ENCODE measurements around the gene ZBTB16.

The ZBTB16 gene

DNA sequence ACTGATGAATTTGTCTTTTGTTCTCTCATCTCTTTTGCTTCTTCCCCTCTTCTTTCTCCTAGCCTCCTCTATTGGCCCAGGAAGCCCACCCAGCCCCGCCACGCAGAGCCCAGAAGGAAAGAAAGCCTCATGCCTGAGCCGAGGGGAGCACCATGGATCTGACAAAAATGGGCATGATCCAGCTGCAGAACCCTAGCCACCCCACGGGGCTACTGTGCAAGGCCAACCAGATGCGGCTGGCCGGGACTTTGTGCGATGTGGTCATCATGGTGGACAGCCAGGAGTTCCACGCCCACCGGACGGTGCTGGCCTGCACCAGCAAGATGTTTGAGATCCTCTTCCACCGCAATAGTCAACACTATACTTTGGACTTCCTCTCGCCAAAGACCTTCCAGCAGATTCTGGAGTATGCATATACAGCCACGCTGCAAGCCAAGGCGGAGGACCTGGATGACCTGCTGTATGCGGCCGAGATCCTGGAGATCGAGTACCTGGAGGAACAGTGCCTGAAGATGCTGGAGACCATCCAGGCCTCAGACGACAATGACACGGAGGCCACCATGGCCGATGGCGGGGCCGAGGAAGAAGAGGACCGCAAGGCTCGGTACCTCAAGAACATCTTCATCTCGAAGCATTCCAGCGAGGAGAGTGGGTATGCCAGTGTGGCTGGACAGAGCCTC lies 3.8 kb downstream of the ZBTB16 start:
- DNase-seq (ENCODE audit: low read depth in 2 of 3, low spot score in 2 of 3): no peak

- no peak for DNase-seq (ENCODE audit: low read depth in 2 of 3, low spot score in 2 of 3)
Measured at GRCh38 chr11:114063829-114064201, 4.3 kb downstream of the ZBTB16 start.

- DNase-seq (ENCODE audit: low read depth in 2 of 3, low spot score in 2 of 3): no peak
Measured at GRCh38 chr11:114064216-114064615, 4.7 kb downstream of the ZBTB16 start.

- no peak for DNase-seq (ENCODE audit: low read depth in 2 of 3, low spot score in 2 of 3)
Measured at GRCh38 chr11:114065094-114065493, 5.6 kb downstream of the ZBTB16 start.

DNA sequence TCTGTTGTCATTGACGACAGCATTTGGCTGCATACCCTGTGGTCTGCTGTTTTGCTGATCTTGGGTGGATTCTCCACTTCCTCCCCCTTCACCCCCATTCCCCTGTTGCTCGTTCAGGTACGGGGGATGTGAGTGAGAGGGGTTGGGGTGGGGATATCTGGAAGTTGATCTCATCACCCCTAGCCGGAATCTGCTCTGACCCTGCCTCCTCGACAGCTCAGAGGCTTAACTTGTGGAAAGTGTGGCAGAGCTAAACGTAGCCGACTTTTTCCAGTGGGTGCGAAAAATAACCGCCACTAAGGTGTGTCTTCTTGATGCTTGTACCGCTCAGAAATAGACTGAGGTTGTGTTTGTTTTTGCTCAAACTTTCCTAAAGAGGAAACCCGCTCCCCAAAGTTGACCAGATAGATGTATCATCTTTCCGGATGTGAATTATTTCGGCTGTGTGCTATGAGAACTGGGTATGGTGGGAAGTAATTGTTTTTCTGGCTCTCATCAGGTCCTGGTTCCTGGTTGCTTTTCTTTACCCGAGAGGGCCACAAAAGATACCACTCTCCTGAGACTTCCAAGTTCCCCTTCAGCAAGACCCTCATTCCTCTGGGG lies 6.6 kb downstream of the ZBTB16 start:
- no peak for DNase-seq (ENCODE audit: low read depth in 2 of 3, low spot score in 2 of 3)

DNA sequence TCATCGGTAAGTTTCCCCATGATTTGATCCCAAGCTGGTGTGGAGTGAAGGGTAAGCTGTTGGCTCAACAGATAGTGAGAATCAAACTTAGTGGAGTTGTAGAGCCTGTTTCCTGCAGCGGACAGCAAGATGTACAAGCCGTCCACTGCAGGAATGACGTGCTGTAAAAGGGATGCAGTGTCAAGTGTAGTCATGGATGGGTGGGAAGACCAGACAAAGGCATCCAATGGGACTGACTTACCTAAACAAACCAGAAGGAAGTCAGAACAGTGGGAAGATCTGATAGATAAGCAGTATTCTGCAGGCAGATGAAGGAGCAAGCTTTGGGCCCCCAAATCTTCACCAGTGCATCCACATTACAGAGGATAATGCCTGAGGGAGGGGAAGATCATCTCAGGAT lies 8.8 kb downstream of the ZBTB16 start:
- no peak for DNase-seq (ENCODE audit: low read depth in 2 of 3, low spot score in 2 of 3)

DNA sequence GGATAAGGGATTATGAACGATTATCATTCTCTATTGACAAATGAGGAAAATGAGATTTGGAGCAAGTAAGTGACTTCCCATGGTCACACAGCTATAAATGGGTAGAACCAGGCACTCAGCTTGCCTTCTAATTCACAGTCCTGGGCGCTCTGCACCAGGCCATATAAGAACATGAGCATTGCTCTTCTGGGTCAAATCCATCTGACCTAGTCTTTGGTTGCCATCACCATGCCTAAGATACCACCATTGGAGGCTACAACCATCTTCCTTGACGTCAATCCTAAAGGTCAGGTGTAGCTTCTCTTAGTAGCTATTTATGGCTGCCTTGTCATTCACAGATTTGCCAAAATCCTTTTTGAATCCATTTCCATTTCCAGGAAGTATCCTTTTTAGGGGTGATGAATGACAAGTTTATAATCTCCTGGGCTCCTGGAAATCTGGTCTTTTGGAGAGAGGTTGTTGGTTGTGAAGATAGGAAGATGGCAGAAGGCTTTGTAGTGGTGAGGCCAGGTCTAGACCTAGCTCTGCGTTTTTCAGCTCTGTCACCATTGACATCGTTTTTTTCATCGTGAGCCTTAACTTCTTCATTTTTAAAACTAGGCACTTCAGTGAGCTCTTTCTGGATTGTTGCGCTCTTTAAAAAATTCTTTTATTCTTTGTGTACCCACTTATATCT lies 11.1 kb downstream of the ZBTB16 start:
- DNase-seq (ENCODE audit: low read depth in 2 of 3, low spot score in 2 of 3): no peak

DNA sequence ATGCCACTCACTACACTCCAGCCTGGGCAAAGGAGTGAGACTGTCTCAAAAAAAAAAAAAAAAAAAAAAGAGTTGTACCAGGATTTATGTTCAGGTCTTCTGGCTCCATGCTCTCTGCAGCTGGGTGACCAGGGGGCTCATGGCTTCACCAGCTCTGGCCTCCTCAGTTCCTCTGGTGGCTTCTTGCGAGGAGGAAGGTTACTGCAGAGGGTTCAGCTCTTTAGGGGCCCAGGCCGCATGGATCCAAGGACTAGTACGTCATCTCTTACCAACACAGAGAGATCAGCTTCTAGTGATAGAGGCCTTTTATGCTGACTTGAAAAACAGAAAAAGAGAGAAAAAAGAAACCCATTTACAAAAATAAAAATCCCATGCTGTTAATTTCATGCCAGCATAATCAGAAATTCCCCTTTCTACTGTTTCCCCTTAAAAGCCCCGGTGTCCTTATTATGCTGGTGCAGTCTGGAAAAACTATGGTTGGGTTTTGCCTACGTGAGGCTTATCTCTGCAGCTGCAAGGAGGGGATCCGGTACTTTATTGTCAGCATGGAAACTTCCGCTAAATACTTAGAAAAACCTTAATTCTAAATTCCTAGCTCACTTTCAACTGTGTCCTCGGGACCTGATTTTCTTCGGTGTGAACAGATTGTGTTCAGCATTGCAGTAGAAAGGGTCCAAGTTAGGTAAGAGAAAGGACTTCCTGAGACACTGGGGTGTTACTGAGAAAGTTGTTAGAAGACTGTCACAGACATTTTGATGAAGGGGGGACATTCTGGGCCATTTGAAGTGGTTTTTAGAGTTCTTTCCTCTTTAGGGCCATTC lies 13.7 kb downstream of the ZBTB16 start:
- no peak for DNase-seq (ENCODE audit: low read depth in 2 of 3, low spot score in 2 of 3)

GRCh38 chr11:114073828-114074381 lies 14.4 kb downstream of the ZBTB16 start:
- DNase-seq (ENCODE audit: low read depth in 2 of 3, low spot score in 2 of 3): no peak

GRCh38 chr11:114074546-114075343 lies 15.2 kb downstream of the ZBTB16 start:
- no peak for DNase-seq (ENCODE audit: low read depth in 2 of 3, low spot score in 2 of 3)

GRCh38 chr11:114075344-114075610 lies 15.8 kb downstream of the ZBTB16 start:
- no peak for DNase-seq (ENCODE audit: low read depth in 2 of 3, low spot score in 2 of 3)

DNA sequence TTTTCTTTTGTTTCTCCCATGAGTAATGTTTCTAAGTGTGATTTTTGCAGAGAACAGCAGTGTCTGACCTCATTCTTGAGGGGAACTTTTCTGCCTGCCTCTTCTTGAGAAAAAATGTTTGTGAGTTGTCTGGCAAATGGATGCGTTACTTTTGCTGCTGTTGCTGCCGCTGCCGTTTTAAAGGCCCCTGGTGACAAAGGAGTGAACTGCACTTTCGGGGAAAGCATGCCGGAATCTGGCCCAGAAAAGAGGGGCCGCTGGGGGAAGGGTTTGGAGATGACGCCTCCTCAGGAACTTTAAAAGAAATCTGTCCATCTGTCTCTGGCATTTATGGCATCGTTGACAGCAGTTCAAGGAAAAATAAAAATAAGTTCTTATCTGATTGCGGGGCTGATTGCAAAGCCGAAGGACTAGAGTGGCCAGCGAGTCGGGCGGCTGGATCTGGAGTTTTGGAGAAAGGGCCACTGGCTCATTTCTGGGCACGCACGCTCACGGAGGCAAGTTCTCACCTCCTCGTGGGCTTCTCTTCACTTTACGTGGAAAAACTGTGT lies 16.5 kb downstream of the ZBTB16 start:
- DNase-seq (ENCODE audit: low read depth in 2 of 3, low spot score in 2 of 3): no peak

GRCh38 chr11:114076921-114077331 lies 17.4 kb downstream of the ZBTB16 start:
- no peak for DNase-seq (ENCODE audit: low read depth in 2 of 3, low spot score in 2 of 3)

- DNase-seq (ENCODE audit: low read depth in 2 of 3, low spot score in 2 of 3): no peak
Measured at GRCh38 chr11:114077482-114078305, 18.2 kb downstream of the ZBTB16 start.

DNA sequence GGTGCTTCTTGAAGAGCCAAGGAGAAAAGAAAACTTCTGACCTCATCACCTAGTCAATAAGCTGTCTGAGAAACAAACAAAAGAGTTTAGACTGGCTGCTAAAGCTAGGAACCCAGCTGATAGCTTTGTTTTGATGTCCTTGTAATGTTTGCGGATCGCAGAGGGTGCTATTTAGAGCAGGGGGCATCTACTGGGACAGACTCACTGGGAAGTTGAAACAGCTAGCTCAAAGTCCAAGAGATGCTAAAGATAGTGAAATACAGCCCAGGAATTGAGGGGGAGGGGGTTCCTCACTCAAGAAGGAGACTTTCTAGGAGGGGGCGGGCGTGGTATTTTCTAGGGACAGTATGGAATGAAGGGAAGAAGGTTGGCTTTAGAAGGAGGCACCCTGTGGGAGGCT lies 18.9 kb downstream of the ZBTB16 start:
- DNase-seq (ENCODE audit: low read depth in 2 of 3, low spot score in 2 of 3): no peak

DNA sequence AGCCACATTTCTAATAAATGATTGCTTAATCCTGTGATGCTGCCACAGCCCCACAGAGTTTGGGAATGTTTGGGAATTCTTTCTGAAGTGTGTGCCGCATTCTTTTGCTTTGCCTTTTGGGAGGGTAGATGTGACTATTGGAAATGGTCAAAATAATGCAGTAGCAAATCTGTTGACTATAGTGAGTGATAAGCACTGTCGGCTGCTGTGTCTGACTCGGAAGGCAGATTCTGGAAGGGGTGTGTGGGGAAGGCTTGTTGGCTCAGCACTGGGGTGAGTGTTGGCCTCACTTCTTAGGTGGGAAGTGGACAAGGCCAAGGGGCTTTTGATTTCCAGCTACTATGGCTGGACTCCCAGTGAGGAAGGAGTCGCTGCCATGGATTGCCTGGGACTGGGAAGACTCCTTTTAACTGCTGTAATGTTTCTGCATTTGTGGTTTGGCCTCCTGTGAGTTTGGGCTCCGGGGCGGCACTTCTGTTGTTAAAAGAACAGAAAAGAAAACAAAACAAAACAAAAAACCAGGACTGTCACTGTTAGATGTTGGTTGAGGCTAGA lies 20.1 kb downstream of the ZBTB16 start:
- DNase-seq (ENCODE audit: low read depth in 2 of 3, low spot score in 2 of 3): no peak

- DNase-seq (ENCODE audit: low read depth in 2 of 3, low spot score in 2 of 3): no peak
Measured at GRCh38 chr11:114080219-114080618, 20.7 kb downstream of the ZBTB16 start.

- DNase-seq (ENCODE audit: low read depth in 2 of 3, low spot score in 2 of 3): no peak
Measured at GRCh38 chr11:114080769-114081168, 21.3 kb downstream of the ZBTB16 start.

GRCh38 chr11:114081641-114082414 lies 22.3 kb downstream of the ZBTB16 start:
- DNase-seq (ENCODE audit: low read depth in 2 of 3, low spot score in 2 of 3): no peak
